Ureter (tissue), 1 donor: Measurements from ENCODE around the gene AUH. TPM values are rescaled to one million over a fixed set of nuclear protein-coding genes. Genes with fewer than 3 reads are reported as not detected.

ENCODE experiments used
- DNase-seq: peaks from one replicate; pipeline ENCODE4 v3.0.0-alpha.2; 2020; ENCODE audit warnings: low spot score
- total RNA-seq: library from RNA; stranded (reverse); gene quantifications from one replicate; pipeline ENCODE4 v1.2.4, GENCODE V29; 2023
- donor health status: DM: yes; HTN: yes; CAD: no.

AUH gene
- total RNA-seq, 1 donor from 2014 or later, result 24.6 TPM

GRCh38 chr9:91340395-91340967 is 21.2 kb downstream of the AUH start:
- no peak for DNase-seq

GRCh38 chr9:91338681-91339080 is 23.0 kb downstream of the AUH start:
- no peak for DNase-seq

GRCh38 chr9:91336786-91337185 is 24.9 kb downstream of the AUH start:
- DNase-seq, result no peak

GRCh38 chr9:91334053-91334452 is 27.7 kb downstream of the AUH start:
- DNase-seq, result no peak

DNA sequence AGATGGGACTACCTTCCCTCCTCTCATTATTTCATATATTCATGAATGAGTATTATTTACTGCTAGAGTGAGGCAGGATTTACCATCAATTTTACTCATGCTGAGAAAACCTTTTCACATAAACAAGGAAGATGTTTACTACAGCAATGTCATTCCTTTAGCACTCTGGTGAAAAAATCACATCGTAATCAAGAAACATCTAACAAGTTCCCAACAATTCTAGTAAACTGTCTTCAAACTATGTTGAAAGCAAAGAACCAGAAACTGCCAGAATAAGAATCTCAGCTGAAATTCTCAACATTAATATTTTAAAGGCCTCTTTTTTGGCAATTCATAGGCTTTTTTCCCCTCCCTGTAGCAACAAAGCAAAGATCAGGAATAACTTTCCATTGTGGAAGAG is 28.2 kb downstream of the AUH start:
- no peak for DNase-seq

- DNase-seq, result no peak
These were observed 29.0 kb downstream of the AUH start for GRCh38 chr9:91332546-91333231.

DNA sequence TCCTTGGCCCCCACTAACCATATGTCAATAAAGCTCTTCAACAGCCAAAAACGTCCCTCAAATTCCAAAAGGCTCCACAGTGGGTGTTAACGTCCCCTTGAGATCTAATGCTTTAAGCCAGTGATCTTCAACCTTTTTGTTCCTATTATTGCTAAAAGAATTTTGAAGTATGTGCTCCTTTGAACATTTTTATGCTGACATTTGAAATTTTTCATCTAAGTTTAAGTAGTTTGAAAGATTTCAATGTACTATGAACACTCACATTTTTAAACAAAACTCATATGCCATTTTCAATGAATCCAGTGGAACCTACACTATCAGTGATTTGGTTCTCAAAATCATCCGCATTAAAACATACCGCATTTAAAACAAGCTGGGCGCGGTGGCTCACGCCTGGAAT is 29.9 kb downstream of the AUH start:
- no peak for DNase-seq

GRCh38 chr9:91328186-91328585 is 33.5 kb downstream of the AUH start:
- DNase-seq, result no peak

- no peak for DNase-seq
These were observed 40.0 kb downstream of the AUH start for GRCh38 chr9:91321691-91322090.

DNA sequence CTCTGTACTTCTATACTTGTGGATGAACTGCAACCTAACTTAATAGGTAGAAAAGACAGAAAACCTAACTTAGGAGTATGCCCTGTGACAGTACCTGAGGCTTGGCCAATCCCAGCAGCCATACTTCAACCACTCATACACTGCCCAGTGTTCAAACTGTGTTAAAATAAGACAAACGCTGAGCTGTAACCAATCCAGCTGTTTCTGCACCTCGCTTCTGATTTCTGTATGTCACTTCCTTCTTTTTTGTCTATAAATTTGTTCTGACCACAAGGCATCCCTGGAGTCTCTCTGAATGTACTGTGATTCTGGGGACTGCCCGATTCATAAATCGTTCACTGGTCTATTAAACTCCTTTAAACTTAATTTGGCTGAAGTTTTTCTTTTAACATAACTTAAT is 41.4 kb downstream of the AUH start:
- DNase-seq, result no peak

GRCh38 chr9:91316093-91316492 is 45.6 kb downstream of the AUH start:
- no peak for DNase-seq

- DNase-seq, result no peak
These were observed 46.5 kb downstream of the AUH start for GRCh38 chr9:91315191-91315590.

GRCh38 chr9:91312717-91313325 is 48.9 kb downstream of the AUH start:
- peak; percentile 73 for DNase-seq

- DNase-seq, result no peak
These were observed 51.7 kb downstream of the AUH start for GRCh38 chr9:91310037-91310436.

DNA sequence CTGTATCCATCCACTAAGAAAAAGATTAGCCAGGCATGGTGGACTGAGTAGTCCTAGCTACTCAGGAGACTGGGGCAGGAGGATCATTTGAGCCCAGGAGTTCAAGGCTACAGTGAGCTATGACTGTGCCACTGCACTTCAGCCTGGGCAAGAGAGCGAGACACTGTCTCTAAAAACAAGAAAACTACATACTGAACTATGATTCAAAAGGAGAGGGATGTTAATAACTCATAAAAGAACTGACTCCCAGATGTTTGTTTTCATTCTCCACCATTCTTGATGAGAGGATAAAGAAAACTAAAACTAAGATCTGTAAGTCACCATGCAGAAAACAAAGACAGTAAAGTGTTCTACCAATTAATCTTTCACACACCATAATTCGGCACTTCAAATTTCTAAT is 53.5 kb downstream of the AUH start:
- DNase-seq, result no peak

DNA sequence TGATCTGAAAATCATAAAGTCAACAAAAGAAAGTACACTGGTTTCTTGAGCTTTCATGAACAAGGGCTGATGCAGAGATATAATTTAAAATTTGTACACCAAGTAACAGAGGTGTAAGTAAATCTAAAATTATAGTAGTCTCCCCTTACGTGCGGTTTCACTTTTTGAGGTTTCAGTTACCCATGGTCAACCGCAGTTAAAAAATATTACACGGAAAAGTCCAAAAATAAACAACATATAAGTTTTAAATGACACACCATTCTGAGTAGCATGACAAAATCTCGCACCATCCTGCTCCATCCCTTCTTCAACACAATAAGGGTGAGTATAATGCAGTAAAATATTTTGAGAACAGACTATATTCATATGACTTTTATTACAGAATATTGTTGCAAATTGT is 54.4 kb downstream of the AUH start:
- DNase-seq, result no peak

DNA sequence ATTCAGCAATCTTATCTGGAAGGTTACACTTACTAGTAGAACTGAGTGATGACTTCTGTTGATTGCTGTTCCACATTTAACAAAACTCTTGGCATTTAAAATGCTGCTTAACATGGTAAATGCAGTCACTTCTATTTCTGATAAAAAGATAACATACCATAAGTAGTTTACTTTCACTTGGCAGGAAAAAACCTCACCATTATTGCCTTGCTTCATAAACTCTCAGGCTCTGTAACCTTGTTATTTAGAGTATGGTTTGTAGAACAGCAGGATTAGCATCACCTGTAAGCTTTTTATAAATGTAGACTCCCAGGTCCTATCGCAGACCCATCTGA is 55.5 kb downstream of the AUH start:
- DNase-seq, result no peak

- DNase-seq, result no peak
These were observed 56.0 kb downstream of the AUH start for GRCh38 chr9:91305596-91306295.

DNA sequence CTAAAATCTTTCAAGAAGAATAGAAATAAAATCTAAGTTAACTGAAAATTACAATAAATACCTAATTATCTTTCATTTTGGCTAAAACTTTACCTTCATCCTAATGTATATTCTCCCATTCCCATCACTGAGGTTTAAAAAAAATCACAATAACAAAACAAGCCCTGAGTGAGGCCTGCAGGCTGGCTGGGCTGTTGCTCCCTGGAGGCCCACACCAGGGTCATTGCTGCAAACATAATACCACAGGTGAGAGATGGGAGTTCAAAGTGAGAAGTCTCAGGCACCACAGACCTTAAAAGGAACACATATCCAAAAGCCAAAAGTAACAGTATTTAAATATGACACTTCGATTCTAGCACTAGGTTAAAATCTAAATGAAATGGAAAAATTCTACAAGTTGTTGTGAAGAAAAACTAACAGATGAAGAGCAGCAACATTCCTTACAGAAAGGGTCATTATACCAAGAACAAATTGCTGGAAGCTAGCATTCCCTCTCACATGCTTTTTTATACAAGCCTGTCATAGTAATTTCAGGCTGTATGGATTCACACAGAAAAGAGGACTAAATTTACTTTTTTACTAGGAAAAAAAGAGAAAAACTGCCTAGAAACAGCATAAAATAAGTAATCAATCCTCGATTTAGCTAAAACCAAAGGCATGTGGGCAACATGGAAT is 57.8 kb downstream of the AUH start:
- DNase-seq, result no peak

DNA sequence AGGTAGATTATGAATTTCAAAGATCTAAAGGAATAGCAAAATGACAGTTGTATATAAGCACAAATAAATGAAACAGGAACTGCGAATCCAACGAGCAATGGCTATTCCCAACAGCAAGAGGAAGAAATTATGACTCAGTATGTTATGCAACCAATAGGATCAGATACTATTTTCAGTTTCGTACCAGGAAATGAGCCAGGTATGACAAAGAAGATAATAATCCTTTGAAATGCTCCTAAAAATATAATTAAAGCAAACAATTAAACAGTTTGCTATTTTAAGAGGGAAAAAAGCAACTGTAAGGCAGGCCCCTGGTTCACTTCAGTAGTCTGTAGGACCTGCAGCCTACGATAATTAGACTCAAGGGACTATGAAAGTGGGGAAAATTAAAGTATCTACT is 58.9 kb downstream of the AUH start:
- no peak for DNase-seq

DNA sequence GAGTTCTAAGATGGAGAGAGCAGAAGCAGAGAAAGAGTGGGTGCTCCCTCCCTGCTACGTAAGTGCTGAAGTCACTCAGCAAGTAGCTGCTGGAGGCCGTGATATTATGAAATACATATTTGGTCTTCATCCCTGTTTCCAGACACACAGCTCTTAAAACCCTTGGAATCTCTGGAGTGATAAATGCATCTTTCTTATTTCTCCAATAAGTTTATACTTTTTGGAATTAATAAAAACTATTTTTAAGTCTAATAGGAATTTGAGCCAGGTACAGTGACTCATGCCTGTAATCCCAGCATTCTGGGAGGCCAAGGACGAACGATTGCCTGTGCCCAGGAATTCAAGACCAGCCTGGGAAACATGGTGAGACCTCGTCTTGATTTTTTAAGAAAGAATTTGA is 60.6 kb downstream of the AUH start:
- DNase-seq, result no peak

DNA sequence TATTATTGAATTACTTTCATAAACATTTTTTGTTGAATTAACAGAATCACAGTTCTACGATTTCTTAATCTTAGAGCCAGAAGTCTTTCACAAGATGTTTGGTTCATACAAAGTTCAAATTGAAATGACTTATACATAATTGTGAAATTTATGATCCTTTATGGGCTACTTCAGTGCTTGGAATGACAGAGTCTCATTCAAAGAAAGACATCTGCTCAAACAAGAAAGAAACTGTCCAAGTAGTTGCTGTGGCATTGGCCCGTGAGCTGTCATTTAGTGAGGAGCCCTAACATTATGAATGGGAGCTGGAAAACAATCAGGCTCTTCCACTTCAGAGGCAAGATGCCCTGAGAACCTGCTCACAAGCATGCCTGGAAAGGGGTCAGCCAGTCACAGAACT is 63.4 kb downstream of the AUH start:
- DNase-seq, result no peak

DNA sequence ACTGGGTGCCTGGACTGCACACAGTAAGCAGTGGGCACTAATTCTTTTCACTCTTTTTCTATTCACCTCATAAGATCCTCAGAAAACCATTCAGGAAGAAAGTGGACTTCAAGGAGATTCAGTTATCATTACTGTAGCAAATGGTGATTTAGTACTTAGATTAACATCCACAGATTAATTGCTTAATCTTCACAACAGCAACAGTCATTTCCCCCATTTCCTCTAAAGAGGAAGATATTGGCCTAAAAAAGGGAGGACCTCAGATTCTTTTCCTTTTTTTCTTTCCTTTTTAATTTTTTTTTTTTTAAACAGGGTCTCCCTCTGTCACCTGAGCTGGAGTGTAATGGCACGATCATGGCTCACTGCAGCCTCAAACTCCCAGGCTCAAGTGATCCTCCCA is 64.4 kb downstream of the AUH start:
- DNase-seq, result no peak
